GM12874 (cell line): ENCODE data around the gene GXYLT2.

Source experiments
- TF ChIP-seq, protein P1 (sequence below): IDR thresholded peaks from 2 replicates; pipeline ENCODE4 v1.5.1; 2011; ENCODE audit warnings: low read depth, mild to moderate bottlenecking, control low read depth, low read length, moderate library complexity; ENCODE audit not compliant: insufficient read depth

Gene GXYLT2

DNA sequence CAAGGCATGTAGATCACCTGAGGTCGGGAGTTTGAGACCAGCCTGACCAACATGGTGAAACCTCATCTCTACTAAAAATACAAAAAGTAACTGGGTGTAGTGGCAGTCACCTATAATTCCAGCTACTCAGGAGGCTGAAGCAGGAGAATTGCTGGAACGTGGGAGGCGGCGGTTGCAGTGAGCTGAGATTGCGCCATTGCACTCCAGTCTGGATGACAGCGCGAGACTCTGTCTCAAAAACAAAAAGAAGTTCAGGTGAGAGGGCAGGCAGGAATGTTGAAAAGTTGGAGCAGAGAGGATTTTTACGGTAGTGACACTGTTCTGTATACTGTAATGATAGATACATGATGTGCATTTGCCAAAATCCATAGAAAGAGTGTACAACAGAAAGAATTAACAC is 31.7 kb downstream of the GXYLT2 start:
- TF ChIP-seq, protein P1, sequence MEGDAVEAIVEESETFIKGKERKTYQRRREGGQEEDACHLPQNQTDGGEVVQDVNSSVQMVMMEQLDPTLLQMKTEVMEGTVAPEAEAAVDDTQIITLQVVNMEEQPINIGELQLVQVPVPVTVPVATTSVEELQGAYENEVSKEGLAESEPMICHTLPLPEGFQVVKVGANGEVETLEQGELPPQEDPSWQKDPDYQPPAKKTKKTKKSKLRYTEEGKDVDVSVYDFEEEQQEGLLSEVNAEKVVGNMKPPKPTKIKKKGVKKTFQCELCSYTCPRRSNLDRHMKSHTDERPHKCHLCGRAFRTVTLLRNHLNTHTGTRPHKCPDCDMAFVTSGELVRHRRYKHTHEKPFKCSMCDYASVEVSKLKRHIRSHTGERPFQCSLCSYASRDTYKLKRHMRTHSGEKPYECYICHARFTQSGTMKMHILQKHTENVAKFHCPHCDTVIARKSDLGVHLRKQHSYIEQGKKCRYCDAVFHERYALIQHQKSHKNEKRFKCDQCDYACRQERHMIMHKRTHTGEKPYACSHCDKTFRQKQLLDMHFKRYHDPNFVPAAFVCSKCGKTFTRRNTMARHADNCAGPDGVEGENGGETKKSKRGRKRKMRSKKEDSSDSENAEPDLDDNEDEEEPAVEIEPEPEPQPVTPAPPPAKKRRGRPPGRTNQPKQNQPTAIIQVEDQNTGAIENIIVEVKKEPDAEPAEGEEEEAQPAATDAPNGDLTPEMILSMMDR, result no peak

DNA sequence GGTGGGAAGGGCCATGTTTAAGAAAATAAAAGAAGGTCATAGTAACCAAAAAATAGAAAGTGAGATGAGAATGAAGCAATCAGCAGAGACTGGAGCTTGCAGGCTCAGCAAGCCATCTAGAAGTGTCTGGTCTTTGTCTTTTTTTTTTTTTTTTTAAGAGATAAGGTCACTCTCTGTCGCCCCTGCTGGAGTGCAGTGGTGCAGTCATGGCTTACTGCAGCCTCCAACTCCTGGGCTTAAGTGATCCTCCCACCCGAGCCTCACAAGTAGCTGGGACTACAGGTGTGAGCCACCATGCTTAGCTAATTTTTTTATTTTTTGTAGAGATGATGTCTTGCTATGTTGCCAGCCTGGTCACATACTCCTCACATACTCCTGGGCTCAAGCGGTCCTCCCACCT is 36.2 kb downstream of the GXYLT2 start:
- TF ChIP-seq, protein P1, result peak; percentile 28; the same call in 1 of the 2 replicates

DNA sequence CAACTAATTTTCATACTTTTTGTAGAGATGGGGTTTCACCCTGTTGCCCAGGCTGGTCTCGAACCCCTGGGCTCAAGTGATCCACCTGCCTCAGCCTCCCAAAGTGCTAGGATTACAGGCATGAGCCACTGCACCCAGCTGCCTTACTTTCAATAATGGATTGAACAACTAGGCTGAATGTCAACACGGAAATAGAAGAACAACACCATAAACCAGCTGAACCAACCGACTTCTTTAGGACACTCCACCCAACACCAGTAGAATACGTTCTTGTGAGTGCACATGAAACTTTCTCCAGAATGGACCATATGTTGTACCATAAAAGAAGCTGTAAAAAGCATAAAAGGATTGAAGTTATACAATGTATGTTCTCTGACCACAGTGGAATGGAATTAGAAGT is 42.9 kb downstream of the GXYLT2 start:
- TF ChIP-seq, protein P1, result no peak

DNA sequence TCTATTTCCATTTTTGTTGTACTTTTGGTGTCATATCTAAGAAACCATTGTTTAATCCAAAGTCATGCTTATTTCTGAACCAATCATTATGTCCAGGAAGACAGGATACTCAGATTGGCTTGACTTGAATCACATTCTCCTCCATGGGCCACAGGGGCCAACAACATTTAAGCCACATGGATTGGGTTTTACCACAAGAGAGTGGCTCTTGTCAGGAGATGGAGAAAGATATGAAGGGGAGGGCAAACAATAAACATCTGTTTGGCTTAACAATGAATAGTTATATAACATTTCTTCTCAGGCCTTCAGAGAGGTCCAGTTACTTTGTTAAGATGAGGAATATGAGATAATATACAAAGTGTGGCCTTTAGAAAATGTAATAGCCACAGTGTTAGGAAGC is 44.6 kb downstream of the GXYLT2 start:
- TF ChIP-seq, protein P1, result no peak

DNA sequence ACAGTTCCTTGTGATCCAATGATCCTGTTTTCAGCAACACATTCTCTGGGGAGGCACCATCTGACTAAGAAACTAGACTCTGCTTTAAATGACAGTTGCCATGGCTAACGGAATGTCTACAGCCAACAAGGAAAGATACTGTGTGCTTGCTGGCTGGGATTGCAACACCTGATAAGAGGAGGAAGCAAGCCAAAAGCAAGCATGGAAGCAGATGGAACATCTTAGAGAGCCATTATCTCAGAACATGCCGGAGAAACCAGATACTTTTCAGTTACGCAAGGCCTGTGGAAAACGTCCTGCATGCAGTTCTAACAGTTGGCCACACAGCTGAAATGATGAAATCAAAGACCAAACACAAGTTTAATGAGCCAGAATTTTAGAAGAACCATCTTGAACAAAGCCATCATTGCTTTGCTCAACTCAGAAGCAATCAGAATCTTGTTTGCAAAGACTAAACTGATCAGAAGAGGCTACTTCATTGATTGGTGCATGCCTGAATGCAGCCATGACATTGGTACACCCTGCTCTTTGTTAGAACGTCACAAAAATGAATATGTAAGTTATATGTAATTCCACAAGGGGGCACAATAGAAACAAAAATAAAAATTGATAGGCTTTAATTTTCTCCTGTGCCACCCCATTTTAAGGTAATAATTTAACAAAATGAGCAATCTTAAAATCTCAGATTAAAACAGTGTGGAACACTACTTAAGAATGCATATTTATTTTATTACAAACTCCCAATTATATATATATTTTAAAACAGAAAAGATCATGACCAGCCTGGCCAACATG is 50.8 kb downstream of the GXYLT2 start:
- TF ChIP-seq, protein P1, result peak; percentile 39; the same call in 1 of the 2 replicates

DNA sequence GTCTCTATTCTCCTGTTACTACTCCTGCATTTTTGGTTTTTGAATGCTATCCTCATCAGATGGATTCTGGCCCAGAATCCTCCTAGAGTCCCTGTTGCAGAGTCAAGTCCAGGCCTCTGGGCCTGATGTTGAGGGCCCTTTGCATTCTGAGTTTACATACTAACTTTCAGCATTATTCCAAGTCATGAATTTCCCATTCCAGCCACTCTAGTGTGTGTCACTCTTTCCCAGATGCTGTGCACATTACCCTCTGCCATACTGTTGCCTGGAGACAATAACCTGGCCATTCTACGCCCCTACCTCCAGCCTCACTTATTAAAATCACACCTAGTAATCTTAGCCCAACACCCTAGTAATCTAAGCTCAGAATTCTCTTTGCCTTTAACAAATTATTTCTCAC is 53.4 kb downstream of the GXYLT2 start:
- TF ChIP-seq, protein P1, result no peak

DNA sequence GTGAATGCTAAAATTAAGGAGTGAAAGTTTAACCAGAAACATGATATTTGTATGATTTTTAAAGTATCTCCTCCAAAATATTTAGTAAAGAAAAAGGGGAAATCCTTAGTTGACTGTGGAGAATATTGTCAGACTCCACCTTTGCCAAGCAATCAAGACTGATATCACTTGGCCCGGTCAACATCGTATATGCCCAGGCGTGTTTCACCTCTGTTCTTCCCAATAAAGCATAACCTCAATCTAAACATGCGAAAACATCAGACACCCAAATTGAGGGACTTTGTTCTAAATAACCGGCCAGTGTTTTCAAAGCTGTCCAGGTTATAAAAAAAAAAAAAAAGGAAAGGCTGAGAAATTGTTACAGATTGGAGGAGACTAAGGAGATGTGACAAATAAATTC is 54.6 kb downstream of the GXYLT2 start:
- TF ChIP-seq, protein P1, result no peak
